Suprapubic skin (tissue), 4 donors: ENCODE data around the gene SRRM3.

Experiments
- POLR2A ChIP-seq, 2 donors: fragments of 450-650 bp; IDR thresholded peaks; one replicate each; pipeline ENCODE4 v1.6.1; 2017; ENCODE audit warnings: antibody characterized with exemption in 2 of 2, mild to moderate bottlenecking in 2 of 2, moderate library complexity in 2 of 2
- POLR2AphosphoS5 ChIP-seq, 3 donors: sonication (generic); formaldehyde crosslinking; IDR thresholded peaks; one replicate each; pipeline ENCODE4 v1.6.1; 2017; ENCODE audit warnings: antibody characterized with exemption in 3 of 3
- TF ChIP-seq, protein P1 (sequence below), 2 donors: fragments of 200-600 bp in 1 of 2; fragments of 450-650 bp in 1 of 2; sonication (generic) in 1 of 2; IDR thresholded peaks; one replicate each; pipeline ENCODE4 v1.5.1; 2016 to 2019; ENCODE audit warnings: antibody characterized with exemption in 2 of 2, mild to moderate bottlenecking in 1 of 2, moderate library complexity in 1 of 2

DNA sequence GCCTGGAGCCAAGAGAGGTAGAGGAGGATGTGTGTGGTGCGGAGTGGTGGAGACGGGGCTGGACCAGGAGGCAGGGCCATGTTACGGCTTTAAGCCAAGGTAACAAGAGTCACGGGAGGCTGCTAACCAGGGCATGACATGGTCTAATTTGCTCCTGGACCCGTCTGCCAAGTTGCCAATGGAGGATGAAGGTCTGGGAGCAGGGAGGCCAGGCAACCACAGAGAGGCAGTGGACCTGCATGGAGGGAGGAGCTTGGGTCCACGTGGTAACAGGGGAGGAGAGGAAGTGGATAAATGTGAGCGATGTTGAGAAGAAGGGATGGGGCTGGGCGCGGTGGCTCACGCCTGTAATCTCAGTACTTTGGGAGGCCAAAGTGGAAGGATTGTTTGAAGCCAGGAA lies 31.0 kb downstream of the SRRM3 start:
- TF ChIP-seq, protein P1, sequence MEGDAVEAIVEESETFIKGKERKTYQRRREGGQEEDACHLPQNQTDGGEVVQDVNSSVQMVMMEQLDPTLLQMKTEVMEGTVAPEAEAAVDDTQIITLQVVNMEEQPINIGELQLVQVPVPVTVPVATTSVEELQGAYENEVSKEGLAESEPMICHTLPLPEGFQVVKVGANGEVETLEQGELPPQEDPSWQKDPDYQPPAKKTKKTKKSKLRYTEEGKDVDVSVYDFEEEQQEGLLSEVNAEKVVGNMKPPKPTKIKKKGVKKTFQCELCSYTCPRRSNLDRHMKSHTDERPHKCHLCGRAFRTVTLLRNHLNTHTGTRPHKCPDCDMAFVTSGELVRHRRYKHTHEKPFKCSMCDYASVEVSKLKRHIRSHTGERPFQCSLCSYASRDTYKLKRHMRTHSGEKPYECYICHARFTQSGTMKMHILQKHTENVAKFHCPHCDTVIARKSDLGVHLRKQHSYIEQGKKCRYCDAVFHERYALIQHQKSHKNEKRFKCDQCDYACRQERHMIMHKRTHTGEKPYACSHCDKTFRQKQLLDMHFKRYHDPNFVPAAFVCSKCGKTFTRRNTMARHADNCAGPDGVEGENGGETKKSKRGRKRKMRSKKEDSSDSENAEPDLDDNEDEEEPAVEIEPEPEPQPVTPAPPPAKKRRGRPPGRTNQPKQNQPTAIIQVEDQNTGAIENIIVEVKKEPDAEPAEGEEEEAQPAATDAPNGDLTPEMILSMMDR (IDR thresholded peaks at IDR 0.05) = no peak
- no peak for TF ChIP-seq POLR2A (IDR thresholded peaks at IDR 0.05)
- no peak for TF ChIP-seq POLR2AphosphoS5 (IDR thresholded peaks at IDR 0.05)
